Stimulated activated CD8-positive, alpha-beta memory T cell treated with anti-CD3 and anti-CD28 coated beads, Interleukin-7, amount 100 ng/mL, for 4 hours (primary cell): ENCODE measurements around the gene PHACTR3.
"Not testable (repeated sequence)": the region's sequence is repeated elsewhere in the genome, so short reads cannot be mapped to it uniquely, and the experiment has no call there.

Experiments
- DNase-seq, 2 donors: peaks; one replicate each; pipeline ENCODE4 v3.0.0-alpha.2; 2020; ENCODE audit warnings: low read depth in 2 of 2

PHACTR3 gene

DNA sequence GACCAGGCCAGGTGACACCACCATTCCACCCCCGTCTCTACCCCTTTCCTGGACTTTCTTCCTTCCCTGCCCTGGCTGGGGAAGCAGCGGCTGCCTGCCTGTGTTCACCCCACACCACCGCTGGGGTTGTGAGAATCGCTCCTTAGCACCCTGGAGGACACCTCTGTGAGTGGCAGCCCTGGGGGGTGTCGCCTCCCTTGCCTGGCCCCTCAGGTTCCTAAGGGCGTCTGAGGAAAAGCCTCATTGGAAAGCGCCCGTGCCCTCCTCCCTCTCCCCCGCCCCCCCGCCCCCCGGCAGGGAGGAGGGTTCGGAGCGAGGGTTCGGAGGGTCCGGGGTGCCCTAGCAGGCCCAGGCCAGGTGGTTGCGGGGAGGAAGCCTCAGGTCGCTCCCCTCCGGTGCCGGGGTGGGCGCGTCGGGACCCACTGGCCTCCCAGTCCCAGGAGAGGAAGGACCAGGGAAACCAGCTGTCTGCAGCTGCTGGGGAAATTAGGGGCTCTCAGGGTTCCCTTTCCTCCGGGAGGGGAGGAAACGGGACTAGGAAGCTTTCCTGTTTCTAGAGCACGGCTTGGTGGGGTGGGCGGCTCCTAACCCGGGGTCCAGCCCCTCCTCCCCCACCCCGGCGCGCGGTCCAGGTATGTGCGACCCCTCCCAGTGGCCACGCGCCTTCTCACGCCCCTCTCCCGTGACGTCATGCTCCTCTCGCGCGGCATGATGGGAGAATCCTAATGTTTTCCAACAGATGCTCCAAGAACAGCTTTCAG, at the start of gene PHACTR3:
Gene PHACTR3 (plus strand): TSS at position 760 of the 761 bp plus-strand sequence. CDS start 475 bp downstream, outside the sequence.
- DNase-seq: no peak

DNA sequence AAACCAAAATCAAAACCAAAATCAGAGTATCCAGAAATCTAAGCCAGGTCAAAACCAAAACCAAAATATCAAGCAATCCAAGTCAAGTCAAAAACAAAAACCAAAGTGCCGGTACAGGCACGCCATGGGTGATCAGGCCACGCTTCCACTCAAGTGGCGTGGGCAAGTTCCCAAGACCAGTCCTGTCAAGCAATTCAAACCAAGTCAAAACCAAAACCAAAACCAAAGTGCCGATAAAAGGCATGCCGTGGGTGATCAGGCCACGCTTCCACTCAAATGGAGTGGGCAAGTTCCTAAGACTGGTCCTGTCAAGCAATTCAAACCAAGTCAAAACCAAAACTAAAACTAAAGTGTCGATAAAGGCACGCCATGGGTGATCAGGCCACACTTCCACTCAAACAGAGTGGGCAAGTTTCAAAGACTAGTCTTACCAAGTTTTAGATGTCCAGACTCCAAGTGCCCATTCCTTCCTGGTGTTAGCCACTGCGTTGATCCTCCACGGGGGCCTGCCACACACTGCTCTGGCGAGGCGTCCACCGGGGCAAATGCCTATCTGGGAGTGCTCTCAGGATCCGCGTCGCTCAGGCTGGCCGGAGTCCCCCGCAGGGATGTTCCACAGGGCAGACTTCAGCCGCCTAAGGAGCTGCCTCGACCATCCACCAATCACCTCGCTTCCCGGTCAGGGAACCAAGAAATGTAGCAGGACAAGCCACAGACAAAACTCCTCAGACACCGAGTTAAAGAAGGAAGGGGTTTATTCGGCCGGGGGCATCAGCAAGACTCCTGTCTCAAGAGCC, 46.4 kb upstream of the PHACTR3 start:
- DNase-seq: not testable (repeated sequence)

DNA sequence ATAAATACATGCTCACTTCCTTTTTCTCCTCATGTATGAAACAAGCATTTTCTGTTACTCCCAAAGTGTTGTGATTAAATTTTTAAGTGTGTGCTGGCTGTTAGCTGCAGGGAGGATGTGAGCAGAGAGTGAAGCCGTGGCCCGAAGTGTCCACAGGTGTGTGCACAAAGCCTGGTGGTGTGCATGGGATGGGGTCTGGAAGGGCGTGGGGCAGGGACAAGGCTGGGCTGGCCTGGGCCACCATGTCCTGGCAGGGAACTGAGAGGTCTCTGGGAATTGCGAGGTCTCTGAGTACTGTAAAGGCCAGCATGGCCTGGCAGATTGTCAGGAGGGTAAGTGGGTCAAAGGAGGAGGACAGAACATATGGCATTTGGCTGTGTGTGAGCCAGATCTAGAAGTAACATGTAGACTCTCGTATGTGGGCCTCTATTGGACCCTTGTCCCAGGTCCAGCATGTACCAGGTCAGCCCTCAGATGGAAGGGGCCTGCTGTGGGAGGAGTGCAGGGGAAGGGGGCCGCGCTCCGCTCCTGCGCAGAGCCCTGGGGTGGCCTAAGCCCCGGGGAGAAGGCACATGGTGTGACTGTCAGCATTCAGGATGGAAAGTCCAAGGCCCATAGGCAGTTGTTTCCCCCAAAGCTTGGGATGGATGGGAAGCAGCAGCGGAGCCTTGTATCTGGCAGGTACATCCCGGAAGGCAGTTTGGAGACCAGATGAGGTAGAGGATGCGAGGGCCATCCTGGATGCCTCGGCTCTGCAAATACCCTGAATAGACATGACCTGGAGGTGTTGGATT, 45.1 kb upstream of the PHACTR3 start:
- no peak for DNase-seq

DNA sequence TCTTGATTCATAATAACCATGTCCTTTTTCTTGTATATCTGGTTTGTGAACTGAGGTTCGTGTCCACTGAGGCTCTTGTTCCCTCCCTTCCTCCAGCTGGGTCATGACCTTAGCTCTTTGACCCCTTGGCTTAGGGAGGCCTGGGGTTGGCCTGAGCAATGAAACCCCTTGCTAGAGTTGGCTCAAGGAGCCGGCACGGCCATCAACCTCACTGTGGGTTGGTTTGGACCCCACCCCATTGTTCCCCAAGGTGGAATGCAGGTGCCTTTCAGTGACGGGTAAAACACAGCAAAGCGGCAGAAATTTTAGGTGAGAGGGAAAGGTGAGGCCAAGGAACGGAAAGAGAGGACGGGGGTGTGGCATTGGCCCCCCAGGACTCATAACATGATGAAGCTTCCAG, 44.5 kb upstream of the PHACTR3 start:
- DNase-seq: no peak

DNA sequence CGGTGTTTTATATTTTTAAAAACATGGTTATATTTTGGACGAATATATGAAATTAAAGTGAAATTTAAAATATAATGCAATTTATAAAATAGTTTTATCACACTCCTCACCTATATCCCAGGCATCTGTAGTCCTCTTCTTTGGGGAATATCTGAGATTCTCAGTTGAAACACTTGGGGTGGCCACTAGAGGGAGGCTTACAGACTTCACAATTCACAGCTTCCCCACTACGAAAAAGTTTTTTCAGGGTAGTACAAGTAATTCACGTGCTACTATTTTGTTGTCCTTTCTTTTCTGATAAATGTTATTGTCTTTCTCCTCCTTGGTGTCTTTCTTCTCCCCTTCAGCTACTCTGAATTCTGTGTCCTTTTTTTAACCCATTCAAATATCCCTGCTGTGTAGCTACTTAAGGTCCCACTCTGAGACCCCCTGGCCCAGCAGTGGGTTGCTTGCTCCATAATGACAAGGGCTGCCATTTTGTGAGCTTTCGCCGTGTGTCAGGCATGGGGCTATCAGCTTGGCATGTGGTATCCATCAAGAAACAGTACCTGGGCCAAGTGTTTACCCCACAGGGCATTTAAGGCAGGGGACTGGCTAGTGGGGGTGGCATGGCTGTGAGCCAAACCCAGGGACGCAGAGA, 43.6 kb upstream of the PHACTR3 start:
- no peak for DNase-seq

DNA sequence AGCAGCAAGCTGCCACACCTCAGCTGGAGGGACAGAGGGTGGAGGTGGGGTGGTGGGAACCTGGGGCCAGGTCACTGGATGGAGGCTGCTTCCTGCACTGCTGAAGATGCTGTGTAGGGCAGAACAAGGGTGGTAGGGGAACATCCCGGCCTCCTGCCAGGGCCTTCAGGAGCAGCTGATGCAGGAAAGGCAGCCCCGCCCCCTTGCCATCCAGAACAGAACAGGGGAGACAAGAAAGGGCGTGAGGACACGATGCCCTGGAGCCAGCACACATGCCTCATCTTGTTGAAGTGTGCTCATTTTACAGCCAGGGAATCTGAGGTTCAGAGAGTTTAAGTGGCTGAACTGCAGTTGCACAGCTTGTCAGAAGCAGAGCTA, 43.1 kb upstream of the PHACTR3 start:
- no peak for DNase-seq

DNA sequence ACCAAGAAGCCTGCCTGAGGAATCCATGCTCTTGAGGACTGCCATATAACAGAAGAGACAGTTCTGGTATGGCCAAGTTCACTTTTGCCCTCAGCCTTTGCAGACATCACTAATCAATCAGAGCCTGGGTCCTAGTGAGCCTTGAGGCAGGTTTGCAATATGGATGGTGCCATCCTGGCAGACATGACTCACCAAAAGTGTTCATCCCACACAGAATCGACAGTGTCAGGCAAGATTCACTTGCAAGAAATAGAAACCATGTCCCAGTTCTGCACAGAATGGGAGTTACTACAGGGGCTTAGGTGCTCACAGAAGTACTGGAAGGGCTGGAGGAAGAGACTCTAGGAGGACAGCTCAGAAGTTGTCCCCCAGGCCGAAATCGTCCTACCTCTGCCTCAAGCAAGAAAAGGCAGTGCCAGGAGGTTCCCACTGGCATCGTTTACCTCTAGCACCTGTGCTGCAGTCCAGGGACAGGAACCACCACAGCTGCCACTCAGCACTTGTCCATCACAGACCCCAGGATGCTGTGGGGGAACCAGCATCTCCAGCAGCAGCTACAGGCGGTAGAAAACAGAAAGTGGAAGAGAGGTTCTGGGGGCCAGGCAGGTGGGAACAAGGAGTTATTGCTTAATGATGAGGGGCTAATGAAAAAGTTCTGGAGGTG, 42.6 kb upstream of the PHACTR3 start:
- DNase-seq: no peak

DNA sequence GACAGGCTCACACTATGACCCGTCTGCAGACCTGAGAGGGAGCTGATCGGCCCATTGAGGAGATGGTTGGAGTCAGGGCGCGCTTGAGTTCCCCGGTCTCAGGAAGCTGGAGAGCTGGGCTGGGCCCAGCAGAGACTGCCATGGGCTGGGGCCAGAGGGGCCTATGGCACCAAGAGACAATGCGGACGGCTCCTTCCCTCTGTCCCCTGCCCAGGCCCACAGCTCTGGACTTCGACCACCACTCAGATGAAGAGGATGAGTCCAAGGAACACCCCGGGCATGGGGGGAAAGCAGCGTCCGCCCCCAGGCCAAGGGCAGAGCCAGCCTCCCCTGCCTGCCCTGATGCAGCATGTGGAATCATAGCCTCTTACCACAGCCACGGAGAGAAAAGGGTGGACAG, 40.2 kb upstream of the PHACTR3 start:
- DNase-seq: no peak

DNA sequence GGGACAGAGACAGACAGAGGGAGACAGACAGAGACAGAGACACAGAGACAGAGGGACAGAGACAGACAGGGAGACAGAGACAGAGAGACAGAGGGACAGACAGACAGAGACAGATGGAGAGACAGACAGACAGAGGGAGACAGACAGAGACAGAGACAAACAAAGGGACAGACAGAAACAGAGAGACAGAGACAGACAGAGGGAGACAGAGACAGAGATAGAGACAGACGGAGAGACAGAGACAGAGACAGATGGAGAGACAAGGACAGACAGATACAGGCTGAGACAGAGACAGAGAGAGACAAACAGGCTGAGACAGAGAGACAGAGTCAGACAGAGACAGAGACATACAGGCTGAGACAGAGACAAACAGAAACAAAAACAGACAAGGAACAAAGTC, 39.4 kb upstream of the PHACTR3 start:
- no peak for DNase-seq

DNA sequence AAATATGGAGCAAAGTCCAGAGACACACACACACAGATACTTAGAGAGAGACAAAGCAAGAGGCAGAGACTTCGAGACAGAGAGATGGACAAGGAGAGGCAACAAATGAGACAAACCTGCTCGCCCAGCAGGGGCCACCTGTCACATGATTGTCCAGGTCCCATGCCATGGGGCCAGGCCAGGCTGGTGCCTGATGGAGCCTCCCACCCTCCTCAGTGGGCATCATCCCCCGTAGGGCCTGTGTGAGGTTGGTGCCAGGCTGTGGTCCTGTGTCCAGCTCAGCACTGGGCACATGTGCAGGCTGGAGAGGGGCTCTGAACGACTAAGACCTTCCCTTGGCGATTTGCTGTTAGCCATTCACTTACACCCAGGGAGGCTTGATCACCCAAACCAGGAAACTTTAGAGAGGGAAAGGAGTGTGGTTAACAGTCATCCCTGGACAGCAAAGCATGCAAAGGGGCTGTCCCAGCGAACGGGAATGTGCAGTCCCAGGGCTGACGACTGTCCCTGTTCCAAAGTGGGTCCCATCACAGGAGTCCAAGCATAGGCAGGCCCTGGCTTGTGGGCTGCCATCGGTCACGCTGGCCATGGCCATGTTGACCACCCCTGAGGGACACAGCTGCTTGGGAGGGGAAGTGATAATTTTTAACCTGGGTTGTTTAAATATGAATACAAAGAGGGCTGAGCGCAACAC, 38.4 kb upstream of the PHACTR3 start:
- no peak for DNase-seq

DNA sequence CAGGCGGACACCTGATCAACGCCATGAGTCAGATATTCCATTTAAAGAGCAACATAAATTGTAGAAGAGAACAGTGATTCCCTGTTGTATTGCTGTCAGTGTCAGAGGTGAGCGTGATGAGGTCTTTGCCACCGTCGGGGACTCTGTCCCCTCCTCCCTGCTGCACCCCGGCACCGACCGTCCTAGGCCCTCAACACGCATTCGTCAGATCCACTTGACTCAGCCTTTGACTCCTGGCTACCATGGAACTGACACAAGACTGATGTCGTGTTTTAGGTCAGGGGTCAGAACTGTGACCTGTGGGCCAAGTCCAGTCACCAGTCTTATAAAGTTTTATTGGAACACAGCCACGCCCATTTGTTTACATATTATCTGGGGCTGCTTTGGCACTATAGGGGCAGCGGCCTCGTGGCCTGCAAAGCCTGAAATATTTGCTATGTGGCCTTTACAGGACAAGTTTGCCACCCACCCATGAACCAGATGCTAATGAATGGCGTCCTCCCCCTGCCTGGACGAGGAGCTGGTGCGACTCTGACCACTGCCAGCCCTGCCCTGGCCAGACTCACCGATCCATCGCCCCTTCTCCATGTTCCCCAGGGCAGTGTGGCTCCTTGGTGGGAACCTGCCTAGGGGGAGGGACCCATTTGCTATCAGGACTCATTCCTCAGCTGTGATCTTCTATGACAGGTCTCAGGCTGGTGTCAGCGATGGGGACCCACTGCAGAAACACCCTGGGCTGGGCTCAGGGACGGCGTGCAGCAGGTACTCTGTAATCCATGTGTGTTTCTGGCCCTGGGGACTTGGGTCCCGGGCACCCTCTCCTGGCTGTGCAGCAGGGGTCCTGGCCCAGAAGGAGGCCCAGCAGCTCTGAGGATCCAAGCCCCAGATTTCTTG, 37.5 kb upstream of the PHACTR3 start:
- DNase-seq: no peak

DNA sequence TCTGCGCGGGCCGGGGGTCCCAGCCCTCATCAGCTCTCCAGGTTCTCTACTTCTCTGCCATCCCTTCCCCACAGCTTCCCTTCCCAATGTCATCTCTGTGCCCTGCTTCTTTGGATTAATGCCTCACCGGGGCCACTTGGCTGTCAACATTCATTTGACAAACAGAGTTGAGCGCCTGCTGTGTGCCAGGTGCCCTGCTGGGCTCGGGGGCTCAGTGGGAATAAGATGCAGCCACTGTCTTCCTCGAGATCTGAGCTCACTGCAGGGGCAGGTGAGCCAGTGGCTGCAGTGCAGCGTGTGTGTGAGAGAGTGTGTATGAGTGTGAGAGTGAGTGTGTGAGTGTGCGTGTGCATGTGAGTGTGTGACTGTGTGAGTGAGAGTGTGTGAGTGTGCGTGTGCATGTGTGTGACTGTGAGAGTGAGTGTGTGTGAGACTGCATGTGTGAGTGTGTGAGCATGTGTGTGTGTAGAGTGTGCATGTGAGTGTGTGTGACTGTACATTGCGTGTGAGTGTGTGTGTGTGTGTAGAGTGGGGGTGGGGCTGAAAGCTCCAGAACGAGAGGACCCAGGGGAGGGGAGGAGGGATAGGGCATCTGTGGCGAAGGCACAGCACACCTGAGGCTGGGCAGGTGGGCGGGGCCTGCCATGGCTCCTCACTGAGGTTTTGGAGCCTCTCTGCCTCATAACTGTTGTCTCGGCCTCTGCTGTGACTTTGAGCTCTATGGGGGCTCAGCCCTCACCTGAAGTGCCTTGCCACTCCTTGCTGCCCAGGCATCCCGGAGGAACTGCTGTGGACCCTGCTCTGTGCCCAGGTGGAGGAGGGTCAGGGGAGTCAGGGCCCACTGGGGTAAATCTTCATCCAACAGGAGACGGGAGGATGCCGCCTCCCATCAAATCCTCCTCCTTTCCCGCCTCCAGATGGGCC, 36.5 kb upstream of the PHACTR3 start:
- DNase-seq: no peak

DNA sequence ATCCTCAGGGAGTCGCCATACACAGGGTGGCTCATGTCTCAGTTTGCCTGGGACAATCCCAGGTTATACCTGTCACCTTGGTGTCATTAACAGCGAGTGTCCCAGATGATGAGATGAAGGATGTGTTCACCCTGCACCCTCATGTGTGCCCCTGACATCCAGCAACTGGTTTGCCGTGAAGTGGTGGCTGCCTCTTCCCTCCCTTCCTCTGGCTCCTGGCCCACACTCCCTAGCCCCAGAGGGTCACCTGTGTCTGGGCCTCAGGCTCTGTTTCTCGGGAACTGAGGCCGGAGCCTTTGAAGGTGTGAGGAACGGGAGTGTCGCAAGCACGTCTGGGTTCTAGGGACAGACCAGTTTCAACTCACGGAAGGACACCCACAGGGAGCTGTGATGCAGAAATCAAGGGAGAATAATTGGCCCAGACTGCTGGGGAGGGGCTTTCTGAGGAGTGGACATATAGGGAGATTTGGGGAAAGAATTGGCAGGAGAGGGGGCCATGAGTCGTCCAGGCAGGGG, 35.8 kb upstream of the PHACTR3 start:
- DNase-seq: no peak

DNA sequence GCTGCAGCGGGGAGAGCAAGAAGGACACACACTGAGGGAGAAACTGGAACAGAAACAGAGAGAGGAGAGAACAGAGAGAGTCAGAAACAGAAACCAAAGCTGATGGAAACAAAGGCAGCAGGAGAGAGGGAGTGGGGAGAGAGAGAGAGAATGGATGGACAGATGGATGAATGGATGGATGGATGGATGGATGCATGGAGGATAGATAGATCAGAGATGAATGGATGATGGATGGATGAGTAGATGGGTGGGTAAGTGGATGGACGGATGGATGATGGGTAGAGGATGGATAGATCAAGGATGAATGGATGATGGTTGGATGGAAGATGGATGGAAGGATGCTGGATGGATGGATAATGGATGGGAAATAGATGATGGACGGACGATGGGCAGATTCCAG, 35.0 kb upstream of the PHACTR3 start:
- no peak for DNase-seq

DNA sequence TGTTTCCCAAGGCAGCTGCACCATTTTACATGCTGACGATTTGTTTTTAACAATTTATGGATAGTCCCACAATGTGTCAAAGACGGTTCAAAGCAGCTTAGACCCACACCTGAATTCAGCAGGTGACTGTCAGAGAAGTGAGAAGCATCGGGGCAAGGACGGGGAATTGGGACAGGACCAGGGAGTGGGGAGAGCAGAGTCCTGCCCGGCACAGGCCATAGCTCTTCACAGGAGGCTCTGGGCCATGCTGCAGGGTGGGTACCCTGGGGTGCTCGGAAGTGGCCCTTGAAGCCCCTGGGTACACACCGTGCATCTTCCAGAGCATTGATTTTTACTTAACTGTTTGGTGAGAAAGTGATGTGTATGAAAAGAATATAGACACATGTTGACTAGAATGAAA, 33.2 kb upstream of the PHACTR3 start:
- no peak for DNase-seq

DNA sequence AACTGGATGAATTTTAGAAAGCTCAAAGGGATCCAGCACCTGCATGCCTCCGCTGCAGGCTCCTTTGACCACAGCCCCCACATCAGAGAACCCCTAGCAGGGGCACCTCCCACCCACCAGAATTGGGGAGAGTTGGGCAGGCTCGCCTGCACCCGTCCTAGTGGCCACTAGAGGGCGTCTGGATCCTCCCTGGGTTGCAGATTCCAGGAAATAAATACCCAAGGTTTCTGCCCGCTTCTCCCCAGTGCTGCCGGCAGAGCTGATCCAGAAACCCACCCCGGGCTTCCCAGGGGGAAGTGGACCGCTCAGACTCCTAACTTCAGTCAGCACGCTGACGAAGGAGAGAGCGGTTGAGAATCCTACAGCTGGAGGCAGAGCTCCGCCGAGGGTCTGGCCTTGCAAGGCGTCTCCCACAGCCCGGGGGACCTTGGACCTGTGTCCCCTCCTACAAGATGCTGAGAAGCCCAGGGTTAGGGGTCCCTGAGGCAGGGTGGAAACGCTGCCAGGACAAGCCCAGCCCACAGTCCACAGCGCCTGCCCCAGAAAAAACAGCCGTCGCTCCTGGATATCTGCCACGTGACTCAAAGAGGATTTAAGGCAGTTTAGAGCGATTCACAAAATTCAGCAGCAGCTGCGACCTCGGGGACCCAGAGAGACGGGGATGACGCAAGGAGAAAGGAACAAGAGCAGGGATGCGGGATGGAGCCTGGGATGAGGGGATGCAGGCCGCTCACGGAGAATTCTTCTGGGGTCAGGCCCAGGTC, 32.6 kb upstream of the PHACTR3 start:
- peak; percentile 8 to 11 for DNase-seq

DNA sequence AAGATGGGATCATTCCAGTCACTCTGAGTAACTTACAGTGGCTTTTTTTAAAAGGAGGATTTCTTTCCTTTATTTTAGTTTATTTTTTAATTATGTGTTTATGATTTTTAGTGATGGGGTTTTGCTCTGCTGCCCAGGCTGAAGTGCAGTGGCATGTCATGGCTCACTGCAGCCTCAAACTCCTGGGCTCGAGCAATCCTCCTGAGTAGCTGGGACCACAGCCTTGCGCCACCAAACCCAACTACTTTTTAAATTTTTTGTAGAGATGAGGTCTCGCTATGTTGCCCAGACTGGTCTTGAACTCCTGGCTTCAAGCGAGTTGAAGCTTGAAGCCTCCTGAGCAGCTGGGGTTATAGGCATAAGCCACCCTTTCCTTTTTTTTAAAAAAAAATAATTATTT, 31.8 kb upstream of the PHACTR3 start:
- DNase-seq: no peak

DNA sequence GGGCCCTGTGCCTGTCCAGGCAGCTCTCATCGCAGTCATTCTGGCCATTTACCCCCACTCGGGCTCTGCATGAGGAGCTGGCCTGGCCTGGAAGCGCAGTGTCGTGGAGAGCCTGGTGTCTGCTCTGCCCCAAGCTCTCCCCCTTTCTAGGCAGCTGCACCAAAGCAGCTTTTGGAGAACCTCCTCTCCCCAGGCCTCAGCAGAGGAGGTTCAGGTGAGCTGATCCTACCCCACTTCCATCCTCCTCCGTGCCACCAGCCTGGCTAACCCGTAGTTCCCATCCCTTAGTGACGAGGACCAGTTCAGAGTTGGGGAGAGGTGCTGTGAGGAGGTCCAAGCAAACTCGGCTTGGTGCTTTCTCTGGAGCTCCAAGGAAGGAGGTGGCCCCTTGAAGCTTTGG, 30.5 kb upstream of the PHACTR3 start:
- DNase-seq: no peak
